ENCODE measurements around the gene VWA3B. TPM values are rescaled to one million over a fixed set of nuclear protein-coding genes. Genes with fewer than 3 reads are reported as not detected.
A peak's percentile ranks its signal among the peaks of the same experiment; 100 is the strongest.
"Not testable (repeated sequence)": the region's sequence is repeated elsewhere in the genome, so short reads cannot be mapped to it uniquely, and the experiment has no call there.

The VWA3B gene
- total RNA-seq, 1 donor = not detected

DNA sequence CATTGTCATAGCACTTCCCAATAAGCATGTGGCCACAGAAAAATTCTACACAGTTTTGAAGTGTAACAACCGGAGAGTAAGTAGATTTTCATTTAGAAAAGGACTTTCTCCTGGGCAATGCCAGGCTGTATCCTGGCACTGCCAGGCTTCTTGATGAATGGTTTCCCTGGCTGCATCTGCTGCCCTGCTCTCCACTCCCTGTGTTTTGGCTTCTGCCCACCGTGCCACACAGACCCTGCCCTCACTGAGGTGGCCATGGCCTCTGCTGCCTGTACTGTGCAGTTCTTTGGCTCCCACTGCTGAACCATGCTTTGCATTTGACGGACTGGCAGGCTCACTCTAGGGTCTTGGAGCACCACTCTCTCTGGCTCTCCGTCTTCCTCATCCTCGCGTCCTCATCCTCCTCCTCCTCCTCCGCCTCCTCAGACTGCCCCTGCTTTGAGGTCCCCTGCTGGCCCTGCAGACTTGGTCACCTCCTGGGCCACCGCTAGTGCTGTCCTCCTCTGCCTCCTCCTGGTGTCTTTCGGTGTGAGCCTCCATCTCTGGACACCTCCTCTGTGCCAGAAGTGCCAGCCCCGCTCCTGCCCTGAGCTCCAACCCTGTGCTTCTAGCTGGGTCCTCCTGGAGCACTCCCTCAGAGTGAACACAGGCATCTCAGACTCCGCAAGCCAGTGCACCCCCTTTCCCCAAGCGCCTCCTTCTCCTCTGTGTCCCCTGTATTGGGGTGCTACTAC lies 213.3 kb downstream of the VWA3B start:
- no peaks in the 10 kb centered on the region for H3K9me3 ChIP-seq (ENCODE audit: low read depth, low read length)
- peaks cover 10% of the 10 kb centered on the region for H3K27me3 ChIP-seq (ENCODE audit: insufficient read depth, low read length)
- H3K4me2 ChIP-seq (ENCODE audit: insufficient read depth, low read length) = no peak overlapping the region
- H4K20me1 ChIP-seq (ENCODE audit: insufficient read depth, low read length) = no peaks in the 10 kb centered on the region
- H3K27ac ChIP-seq (ENCODE audit: low read depth, low read length) = no peak overlapping the region
- no peak overlapping the region for H2AFZ ChIP-seq (ENCODE audit: low read length)
- H3K4me1 ChIP-seq (ENCODE audit: insufficient read depth, low read length) = no peaks in the 10 kb centered on the region
- no peak overlapping the region for H3K4me3 ChIP-seq (ENCODE audit: insufficient read depth, low read length)
- peak; percentile 17 for DNase-seq (ENCODE audit: insufficient read length, low spot score, missing footprints)
- TF ChIP-seq, protein P1, sequence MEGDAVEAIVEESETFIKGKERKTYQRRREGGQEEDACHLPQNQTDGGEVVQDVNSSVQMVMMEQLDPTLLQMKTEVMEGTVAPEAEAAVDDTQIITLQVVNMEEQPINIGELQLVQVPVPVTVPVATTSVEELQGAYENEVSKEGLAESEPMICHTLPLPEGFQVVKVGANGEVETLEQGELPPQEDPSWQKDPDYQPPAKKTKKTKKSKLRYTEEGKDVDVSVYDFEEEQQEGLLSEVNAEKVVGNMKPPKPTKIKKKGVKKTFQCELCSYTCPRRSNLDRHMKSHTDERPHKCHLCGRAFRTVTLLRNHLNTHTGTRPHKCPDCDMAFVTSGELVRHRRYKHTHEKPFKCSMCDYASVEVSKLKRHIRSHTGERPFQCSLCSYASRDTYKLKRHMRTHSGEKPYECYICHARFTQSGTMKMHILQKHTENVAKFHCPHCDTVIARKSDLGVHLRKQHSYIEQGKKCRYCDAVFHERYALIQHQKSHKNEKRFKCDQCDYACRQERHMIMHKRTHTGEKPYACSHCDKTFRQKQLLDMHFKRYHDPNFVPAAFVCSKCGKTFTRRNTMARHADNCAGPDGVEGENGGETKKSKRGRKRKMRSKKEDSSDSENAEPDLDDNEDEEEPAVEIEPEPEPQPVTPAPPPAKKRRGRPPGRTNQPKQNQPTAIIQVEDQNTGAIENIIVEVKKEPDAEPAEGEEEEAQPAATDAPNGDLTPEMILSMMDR (IDR thresholded peaks at IDR 0.05; ENCODE audit: extremely low read depth, low read depth, low read length) = no peak
- H3K36me3 ChIP-seq (ENCODE audit: insufficient read depth, low read length) = no peaks in the 10 kb centered on the region
- H3K79me2 ChIP-seq (ENCODE audit: insufficient read depth, low read length) = no peaks in the 10 kb centered on the region

DNA sequence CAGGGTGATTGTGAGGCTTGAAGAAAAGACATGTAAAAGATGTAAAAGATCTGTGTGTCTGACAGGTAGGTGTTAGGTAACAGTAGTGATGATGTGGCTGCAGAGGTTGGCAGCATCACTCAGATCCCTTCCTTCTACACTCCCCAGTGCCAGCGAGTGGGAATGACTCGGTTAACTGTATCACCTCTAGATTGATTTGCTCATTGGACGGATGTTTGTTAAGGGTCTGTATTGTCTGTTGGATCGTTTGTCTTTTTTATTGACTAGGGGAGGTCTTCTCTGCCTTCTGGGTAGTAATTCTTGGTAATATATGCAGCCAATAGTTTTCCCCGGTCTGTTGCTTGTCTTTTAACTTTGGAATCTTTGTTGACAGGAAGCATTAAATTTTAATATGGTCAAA lies 214.5 kb downstream of the VWA3B start:
- no peak for DNase-seq (ENCODE audit: insufficient read length, low spot score, missing footprints)

DNA sequence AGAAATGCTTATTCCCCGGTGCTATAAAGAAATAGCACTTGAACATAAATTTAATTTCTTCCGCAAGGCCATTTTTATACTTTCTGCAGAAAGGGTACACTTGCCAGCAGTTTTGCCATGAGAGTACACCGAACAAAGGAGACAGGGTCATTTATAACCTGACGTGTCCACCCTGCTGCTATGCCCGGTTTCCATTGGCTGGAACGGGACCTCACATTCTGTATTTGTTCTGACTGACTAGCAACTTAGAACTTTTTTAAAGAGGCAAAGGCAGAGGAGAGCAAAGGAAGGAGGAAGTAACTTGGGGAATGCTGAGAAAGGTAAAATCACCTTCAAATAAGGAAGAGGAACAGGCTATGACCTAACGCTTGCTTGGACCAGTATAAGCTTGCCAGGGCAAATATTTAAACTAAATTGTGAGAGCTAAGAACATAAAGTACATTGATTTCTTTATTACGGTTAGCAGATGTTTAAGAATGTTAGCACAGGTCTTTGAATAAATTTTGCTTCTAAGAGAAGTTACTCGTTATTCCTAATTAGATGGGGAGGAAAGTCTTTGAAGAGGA lies 220.2 kb downstream of the VWA3B start:
- not testable (repeated sequence) for H3K4me2 ChIP-seq (ENCODE audit: insufficient read depth, low read length); H3K4me3 ChIP-seq (ENCODE audit: insufficient read depth, low read length); H3K27ac ChIP-seq (ENCODE audit: low read depth, low read length); H3K9me3 ChIP-seq (ENCODE audit: low read depth, low read length); H4K20me1 ChIP-seq (ENCODE audit: insufficient read depth, low read length); DNase-seq (ENCODE audit: insufficient read length, low spot score, missing footprints); H3K4me1 ChIP-seq (ENCODE audit: insufficient read depth, low read length); H3K79me2 ChIP-seq (ENCODE audit: insufficient read depth, low read length); H3K27me3 ChIP-seq (ENCODE audit: insufficient read depth, low read length); H2AFZ ChIP-seq (ENCODE audit: low read length); H3K36me3 ChIP-seq (ENCODE audit: insufficient read depth, low read length)

More for the DNA sequence above, 214.5 kb downstream of the VWA3B start:
- H4K20me1 ChIP-seq (ENCODE audit: insufficient read depth, low read length) = no peaks in the 10 kb centered on the region
- H3K27me3 ChIP-seq (ENCODE audit: insufficient read depth, low read length) = peaks cover 4% of the 10 kb centered on the region
- no peaks in the 10 kb centered on the region for H3K79me2 ChIP-seq (ENCODE audit: insufficient read depth, low read length)
- TF ChIP-seq, protein P1 (IDR thresholded peaks at IDR 0.05; ENCODE audit: extremely low read depth, low read depth, low read length) = no peak
- H3K4me3 ChIP-seq (ENCODE audit: insufficient read depth, low read length) = no peak overlapping the region
- no peak overlapping the region for H3K4me2 ChIP-seq (ENCODE audit: insufficient read depth, low read length)
- no peak overlapping the region for H2AFZ ChIP-seq (ENCODE audit: low read length)
- H3K4me1 ChIP-seq (ENCODE audit: insufficient read depth, low read length) = no peaks in the 10 kb centered on the region
- no peak overlapping the region for H3K27ac ChIP-seq (ENCODE audit: low read depth, low read length)
- H3K9me3 ChIP-seq (ENCODE audit: low read depth, low read length) = no peaks in the 10 kb centered on the region
- H3K36me3 ChIP-seq (ENCODE audit: insufficient read depth, low read length) = no peaks in the 10 kb centered on the region

DNA sequence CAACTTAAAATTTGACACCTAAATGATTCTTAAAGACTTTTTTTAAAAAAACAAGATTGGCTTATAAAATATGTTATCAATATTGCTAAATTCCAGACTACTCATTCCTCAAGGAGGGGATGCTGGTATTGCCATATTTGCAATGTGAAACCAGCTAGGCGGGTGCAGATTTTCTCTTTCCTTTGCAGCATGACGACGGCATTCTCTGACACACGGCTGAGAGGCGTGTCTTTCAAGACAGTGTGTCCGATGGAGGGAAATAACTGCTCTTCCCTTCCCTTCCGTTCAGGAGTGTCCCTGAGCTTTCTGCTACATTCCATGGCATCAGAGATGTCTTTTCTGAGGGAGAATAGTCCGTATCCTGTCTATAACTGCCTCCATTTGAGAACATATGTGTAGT lies 221.1 kb downstream of the VWA3B start:
- no peak overlapping the region for H3K4me3 ChIP-seq (ENCODE audit: insufficient read depth, low read length)
- H3K4me1 ChIP-seq (ENCODE audit: insufficient read depth, low read length) = no peaks in the 10 kb centered on the region
- no peak overlapping the region for H3K27ac ChIP-seq (ENCODE audit: low read depth, low read length)
- H3K27me3 ChIP-seq (ENCODE audit: insufficient read depth, low read length) = no peaks in the 10 kb centered on the region
- no peaks in the 10 kb centered on the region for H3K9me3 ChIP-seq (ENCODE audit: low read depth, low read length)
- H3K4me2 ChIP-seq (ENCODE audit: insufficient read depth, low read length) = peak overlapping the region; percentile 45
- TF ChIP-seq, protein P1 (IDR thresholded peaks at IDR 0.05; ENCODE audit: extremely low read depth, low read depth, low read length) = no peak
- peak overlapping the region; percentile 36 for H2AFZ ChIP-seq (ENCODE audit: low read length)
- no peaks in the 10 kb centered on the region for H3K36me3 ChIP-seq (ENCODE audit: insufficient read depth, low read length)
- H3K79me2 ChIP-seq (ENCODE audit: insufficient read depth, low read length) = no peaks in the 10 kb centered on the region
- peak; percentile 58 for DNase-seq (ENCODE audit: insufficient read length, low spot score, missing footprints)
- no peaks in the 10 kb centered on the region for H4K20me1 ChIP-seq (ENCODE audit: insufficient read depth, low read length)
